Measurements from ENCODE around the gene ZNF333.

ZNF333 gene

DNA sequence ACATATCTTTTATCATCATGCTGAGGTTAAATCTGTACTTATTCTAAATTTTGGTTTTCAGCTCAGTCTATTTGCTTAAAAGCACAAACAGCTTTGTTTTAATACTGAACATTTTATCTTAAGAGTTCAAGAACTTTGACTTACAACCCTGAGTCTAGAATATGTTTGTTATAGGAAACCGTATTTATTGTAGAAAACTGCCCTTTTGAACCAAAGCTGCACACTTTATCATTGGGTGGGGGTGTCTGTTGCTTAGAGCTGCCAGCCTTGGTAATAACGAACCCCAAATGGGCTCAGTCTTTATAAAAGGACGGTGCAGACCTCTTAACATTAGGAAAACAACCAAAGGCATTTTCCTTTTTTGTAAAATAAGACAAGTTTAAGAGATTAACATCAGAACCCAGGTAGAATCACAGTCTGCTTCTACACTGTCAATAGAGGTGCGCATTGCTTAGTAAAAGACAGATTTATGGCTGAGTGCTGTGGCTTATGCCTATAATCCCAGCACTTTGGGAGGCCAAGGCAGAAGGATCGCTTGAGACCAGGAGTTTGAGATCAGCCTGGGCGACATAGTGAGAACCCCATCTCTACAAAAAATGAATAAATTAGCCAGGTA, 29.9 kb upstream of the ZNF333 start:
- DNase-seq (ENCODE audit: low spot score): no peak
- ChIA-PET CTCF (no interaction called here), POLR2A (ENCODE audit: low non-redundant PET) (no interaction called here)
- H3K27ac ChIP-seq: no peak overlapping the region
- TF ChIP-seq, protein P1, sequence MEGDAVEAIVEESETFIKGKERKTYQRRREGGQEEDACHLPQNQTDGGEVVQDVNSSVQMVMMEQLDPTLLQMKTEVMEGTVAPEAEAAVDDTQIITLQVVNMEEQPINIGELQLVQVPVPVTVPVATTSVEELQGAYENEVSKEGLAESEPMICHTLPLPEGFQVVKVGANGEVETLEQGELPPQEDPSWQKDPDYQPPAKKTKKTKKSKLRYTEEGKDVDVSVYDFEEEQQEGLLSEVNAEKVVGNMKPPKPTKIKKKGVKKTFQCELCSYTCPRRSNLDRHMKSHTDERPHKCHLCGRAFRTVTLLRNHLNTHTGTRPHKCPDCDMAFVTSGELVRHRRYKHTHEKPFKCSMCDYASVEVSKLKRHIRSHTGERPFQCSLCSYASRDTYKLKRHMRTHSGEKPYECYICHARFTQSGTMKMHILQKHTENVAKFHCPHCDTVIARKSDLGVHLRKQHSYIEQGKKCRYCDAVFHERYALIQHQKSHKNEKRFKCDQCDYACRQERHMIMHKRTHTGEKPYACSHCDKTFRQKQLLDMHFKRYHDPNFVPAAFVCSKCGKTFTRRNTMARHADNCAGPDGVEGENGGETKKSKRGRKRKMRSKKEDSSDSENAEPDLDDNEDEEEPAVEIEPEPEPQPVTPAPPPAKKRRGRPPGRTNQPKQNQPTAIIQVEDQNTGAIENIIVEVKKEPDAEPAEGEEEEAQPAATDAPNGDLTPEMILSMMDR (conservative IDR thresholded peaks at IDR 0.05; ENCODE audit: low read depth): no peak

DNA sequence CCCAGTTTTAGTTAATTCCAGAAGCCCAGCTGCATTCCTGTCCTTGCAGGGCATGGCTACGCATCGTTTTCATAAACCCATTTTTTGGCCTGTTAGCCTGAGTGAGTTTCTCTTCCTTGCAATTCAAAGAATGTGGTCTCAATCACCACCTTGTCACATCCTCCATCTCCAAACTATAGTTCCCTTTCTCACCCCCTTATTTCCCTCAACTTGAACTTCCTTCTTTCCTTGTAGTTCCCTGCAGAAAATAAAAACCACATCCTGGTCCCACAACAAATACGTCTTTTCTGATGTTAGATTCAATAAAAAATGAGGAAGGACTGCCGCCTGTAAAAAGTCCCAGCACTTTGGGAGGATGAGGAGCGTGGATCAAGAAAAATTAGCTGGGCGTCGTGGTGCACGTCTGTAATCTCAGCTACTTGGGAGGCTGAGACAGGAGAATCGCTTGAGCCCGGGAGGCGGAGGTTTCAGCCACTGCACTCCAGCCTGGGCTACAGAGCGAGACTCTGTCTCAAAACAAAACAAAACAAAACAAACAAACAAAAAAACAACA, 28.4 kb upstream of the ZNF333 start:
- no peak overlapping the region for H3K27ac ChIP-seq
- DNase-seq (ENCODE audit: low spot score): no peak
- ChIA-PET CTCF (interaction anchor here (0.7 kb wide), 1 partner anchor 55 kb away, joined by 8 read pairs; no protein-coding TSS in a partner anchor), POLR2A (ENCODE audit: low non-redundant PET) (no interaction called here)
- TF ChIP-seq, protein P1 (conservative IDR thresholded peaks at IDR 0.05; ENCODE audit: low read depth): no peak

DNA sequence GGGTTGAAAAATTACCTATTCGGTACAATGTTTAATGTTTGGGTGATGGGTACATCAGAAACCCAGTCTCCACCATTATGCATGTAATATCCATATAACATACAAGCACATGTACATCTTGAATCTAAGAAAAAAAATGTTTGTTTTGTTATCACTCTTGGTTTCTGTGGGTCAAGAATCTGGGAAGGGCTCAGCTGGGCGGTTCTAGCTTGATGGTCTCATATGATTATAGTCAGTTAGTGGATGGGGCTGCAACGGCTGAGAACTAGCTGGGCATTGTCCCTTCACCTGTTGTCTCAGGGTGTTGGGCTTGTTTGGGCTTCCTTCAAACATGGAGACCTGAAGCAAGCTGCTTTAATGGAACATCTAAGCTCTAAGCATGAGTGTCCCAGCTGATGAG, 19.9 kb upstream of the ZNF333 start:
- CTCF ChIA-PET: interaction anchor here (0.6 kb wide), 1 partner anchor 117 kb away, joined by 3 read pairs; no protein-coding TSS in a partner anchor
- DNase-seq (ENCODE audit: low spot score): no peak
- POLR2A ChIA-PET (ENCODE audit: low non-redundant PET): no interaction called here

DNA sequence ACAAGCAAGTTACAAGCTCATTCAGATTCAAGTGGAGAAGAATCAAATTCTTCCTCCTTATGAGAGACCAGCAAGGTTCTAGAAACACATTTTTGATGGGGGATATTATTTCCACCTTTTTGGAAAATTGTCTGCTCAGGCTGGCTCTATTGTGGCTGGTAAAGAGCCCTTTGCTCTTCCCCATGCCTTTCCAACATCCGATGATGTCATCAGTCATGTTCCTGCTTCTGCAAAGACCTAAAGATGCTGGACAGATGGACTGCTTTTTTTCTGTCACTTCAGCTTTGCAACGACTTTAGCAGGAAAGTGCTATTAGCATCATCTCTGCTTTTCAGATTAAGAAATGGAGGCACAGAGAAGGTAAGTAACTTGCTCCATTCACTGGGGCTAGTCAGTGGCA, 19.4 kb upstream of the ZNF333 start:
- TF ChIP-seq, protein P1 (conservative IDR thresholded peaks at IDR 0.05; ENCODE audit: low read depth): no peak
- H3K27ac ChIP-seq: no peak overlapping the region
- ChIA-PET CTCF (no interaction called here), POLR2A (ENCODE audit: low non-redundant PET) (no interaction called here)
- DNase-seq (ENCODE audit: low spot score): no peak

More for the DNA sequence above, 19.9 kb upstream of the ZNF333 start:
- TF ChIP-seq, protein P1 (conservative IDR thresholded peaks at IDR 0.05; ENCODE audit: low read depth): no peak
- H3K27ac ChIP-seq: no peak overlapping the region

DNA sequence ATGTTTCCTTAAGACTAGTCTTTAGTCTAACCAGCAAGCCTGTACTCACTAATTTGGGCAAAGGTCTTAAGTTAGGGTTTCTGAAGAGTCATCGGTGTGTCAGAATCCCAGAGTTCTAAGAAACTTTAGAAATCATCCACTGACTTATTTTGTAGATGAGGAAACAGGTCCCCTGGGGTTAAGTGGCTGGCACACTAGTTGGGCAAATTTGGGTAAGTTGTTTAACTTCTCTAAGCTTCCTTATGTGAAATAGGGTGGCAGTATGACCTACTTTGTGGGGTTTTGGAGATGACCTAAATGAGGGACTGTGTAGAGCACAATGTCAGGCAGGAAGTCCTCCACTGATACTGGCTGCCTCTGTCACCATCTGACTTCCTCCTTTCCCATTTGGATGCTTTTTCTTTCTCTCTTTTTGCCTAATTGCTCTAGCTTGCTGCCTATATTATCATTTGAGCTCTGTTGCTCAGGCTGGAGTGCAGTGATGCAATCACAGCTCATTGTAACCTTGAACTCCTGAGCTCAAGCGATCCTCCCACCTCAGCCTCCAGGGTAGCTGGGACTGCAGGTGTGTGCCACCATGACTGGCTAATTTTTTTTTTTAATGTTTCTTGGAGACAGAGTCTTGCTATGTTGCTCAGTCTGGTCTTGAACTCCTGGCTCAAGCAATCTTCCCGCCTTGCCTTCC, 17.5 kb upstream of the ZNF333 start:
- ChIA-PET CTCF (interaction anchor here (1.1 kb wide), 1 partner anchor 98 kb away, joined by 3 read pairs; no protein-coding TSS in a partner anchor), POLR2A (ENCODE audit: low non-redundant PET) (no interaction called here)

DNA sequence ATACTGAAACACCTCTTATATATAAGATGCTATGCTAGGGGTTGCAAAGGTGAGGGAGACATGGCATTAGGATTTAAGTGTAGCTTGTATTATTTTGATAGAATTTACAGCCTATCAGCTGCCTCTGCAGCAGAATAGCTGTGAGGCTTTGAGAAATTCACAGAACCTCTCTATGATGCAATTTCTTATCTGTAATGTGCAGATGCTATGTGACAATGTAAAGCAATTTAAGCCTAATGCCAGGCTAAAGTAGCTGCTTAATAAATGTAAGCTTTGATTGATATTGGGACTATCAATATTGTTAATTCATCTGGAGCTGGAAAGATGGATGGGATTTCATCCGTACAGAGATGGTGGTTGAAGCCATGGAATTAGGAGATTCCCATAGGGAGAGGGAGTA, 16.8 kb upstream of the ZNF333 start:
- ChIA-PET CTCF (no interaction called here), POLR2A (ENCODE audit: low non-redundant PET) (no interaction called here)
- no peak overlapping the region for H3K27ac ChIP-seq
- TF ChIP-seq, protein P1 (conservative IDR thresholded peaks at IDR 0.05; ENCODE audit: low read depth): no peak
- DNase-seq (ENCODE audit: low spot score): no peak

More for the DNA sequence above, 17.5 kb upstream of the ZNF333 start:
- no peak overlapping the region for H3K27ac ChIP-seq
- TF ChIP-seq, protein P1 (conservative IDR thresholded peaks at IDR 0.05; ENCODE audit: low read depth): no peak
- no peak for DNase-seq (ENCODE audit: low spot score)

All from RWPE1 (cell line).